ENCODE data around the gene BAG3.

- TF ChIP-seq, protein P1, sequence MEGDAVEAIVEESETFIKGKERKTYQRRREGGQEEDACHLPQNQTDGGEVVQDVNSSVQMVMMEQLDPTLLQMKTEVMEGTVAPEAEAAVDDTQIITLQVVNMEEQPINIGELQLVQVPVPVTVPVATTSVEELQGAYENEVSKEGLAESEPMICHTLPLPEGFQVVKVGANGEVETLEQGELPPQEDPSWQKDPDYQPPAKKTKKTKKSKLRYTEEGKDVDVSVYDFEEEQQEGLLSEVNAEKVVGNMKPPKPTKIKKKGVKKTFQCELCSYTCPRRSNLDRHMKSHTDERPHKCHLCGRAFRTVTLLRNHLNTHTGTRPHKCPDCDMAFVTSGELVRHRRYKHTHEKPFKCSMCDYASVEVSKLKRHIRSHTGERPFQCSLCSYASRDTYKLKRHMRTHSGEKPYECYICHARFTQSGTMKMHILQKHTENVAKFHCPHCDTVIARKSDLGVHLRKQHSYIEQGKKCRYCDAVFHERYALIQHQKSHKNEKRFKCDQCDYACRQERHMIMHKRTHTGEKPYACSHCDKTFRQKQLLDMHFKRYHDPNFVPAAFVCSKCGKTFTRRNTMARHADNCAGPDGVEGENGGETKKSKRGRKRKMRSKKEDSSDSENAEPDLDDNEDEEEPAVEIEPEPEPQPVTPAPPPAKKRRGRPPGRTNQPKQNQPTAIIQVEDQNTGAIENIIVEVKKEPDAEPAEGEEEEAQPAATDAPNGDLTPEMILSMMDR (IDR thresholded peaks at IDR 0.05 in 4 of 5, conservative IDR thresholded peaks at IDR 0.05 in 1 of 5) = no peak
- no peak for TF ChIP-seq POLR2A (IDR thresholded peaks at IDR 0.05)
Measured at GRCh38 chr10:119724593-119725516, 73.7 kb downstream of the BAG3 start.
